BLaER1 (cell line): ENCODE data around the gene ITGA1.

Experiments used
- H3K27ac ChIP-seq: shearing (Covaris generic); formaldehyde crosslinking; 2 replicates; pipeline ENCODE4 v1.8.1; 2022
- H3K27me3 ChIP-seq: shearing (Covaris generic); formaldehyde crosslinking; 2 replicates; pipeline ENCODE4 v1.8.1; 2022
- H3K36me3 ChIP-seq: shearing (Covaris generic); formaldehyde crosslinking; 2 replicates; pipeline ENCODE4 v1.8.1; 2022
- H3K4me1 ChIP-seq: shearing (Covaris generic); formaldehyde crosslinking; 2 replicates; pipeline ENCODE4 v1.8.1; 2022
- H3K4me2 ChIP-seq: shearing (Covaris generic); formaldehyde crosslinking; 2 replicates; pipeline ENCODE4 v1.8.1; 2022
- H3K4me3 ChIP-seq: shearing (Covaris generic); formaldehyde crosslinking; 2 replicates; pipeline ENCODE4 v1.8.1; 2022
- H3K9ac ChIP-seq: shearing (Covaris generic); formaldehyde crosslinking; 2 replicates; pipeline ENCODE4 v1.8.1; 2022
- H3K9me3 ChIP-seq: shearing (Covaris generic); formaldehyde crosslinking; 2 replicates; pipeline ENCODE4 v1.8.1; 2022
- H4K20me1 ChIP-seq: shearing (Covaris generic); formaldehyde crosslinking; 2 replicates; pipeline ENCODE4 v1.8.1; 2022
- Cebpa-rat ChIP-seq: shearing (Covaris generic); IDR thresholded peaks from 2 replicates; pipeline ENCODE4 v1.8.1; 2022

The ITGA1 gene

GRCh38 chr5:52996979-52997378, 209.3 kb downstream of the ITGA1 start:
- Histone ChIP-seq H3K36me3 (no peaks in the 10 kb centered on the region), H4K20me1 (no peaks in the 10 kb centered on the region), H3K9ac (no peak overlapping the region), H3K9me3 (no peaks in the 10 kb centered on the region), H3K4me1 (no peaks in the 10 kb centered on the region), H3K4me2 (no peak overlapping the region), H3K27ac (no peak overlapping the region), H3K27me3 (peaks cover 7% of the 10 kb centered on the region; the same call in 1 of the 2 replicates), H3K4me3 (no peak overlapping the region)
- no peak for TF ChIP-seq Cebpa-rat

- Histone ChIP-seq H4K20me1 (no peaks in the 10 kb centered on the region), H3K27ac (no peak overlapping the region), H3K4me1 (no peaks in the 10 kb centered on the region), H3K36me3 (no peaks in the 10 kb centered on the region), H3K4me2 (no peak overlapping the region), H3K4me3 (no peak overlapping the region), H3K9me3 (no peaks in the 10 kb centered on the region), H3K27me3 (peaks cover 3% of the 10 kb centered on the region; the same call in 1 of the 2 replicates), H3K9ac (no peak overlapping the region)
- TF ChIP-seq Cebpa-rat: no peak
Measured at GRCh38 chr5:52997424-52997823, 209.7 kb downstream of the ITGA1 start.

- no peaks in the 10 kb centered on the region for H3K36me3 ChIP-seq
- no peak overlapping the region for H3K9ac ChIP-seq
- H3K9me3 ChIP-seq: no peaks in the 10 kb centered on the region
- no peak overlapping the region for H3K4me3 ChIP-seq
- no peak overlapping the region for H3K27ac ChIP-seq
- TF ChIP-seq Cebpa-rat: no peak
- no peaks in the 10 kb centered on the region for H4K20me1 ChIP-seq
- no peaks in the 10 kb centered on the region for H3K27me3 ChIP-seq
- no peaks in the 10 kb centered on the region for H3K4me1 ChIP-seq
- H3K4me2 ChIP-seq: no peak overlapping the region
Measured at GRCh38 chr5:52998552-52999313, 211.0 kb downstream of the ITGA1 start.

- TF ChIP-seq Cebpa-rat: no peak
- Histone ChIP-seq H3K4me2 (no peak overlapping the region), H3K9ac (no peak overlapping the region), H4K20me1 (no peaks in the 10 kb centered on the region), H3K4me3 (no peak overlapping the region), H3K27me3 (no peaks in the 10 kb centered on the region), H3K27ac (no peak overlapping the region), H3K9me3 (no peaks in the 10 kb centered on the region), H3K36me3 (no peaks in the 10 kb centered on the region), H3K4me1 (no peaks in the 10 kb centered on the region)
Measured at GRCh38 chr5:52999344-52999949, 211.7 kb downstream of the ITGA1 start.

GRCh38 chr5:53001541-53001940, 213.8 kb downstream of the ITGA1 start:
- TF ChIP-seq Cebpa-rat: no peak
- Histone ChIP-seq H3K36me3 (no peaks in the 10 kb centered on the region), H3K4me2 (no peak overlapping the region), H3K4me3 (no peak overlapping the region), H3K27ac (no peak overlapping the region), H3K9me3 (no peaks in the 10 kb centered on the region), H4K20me1 (no peaks in the 10 kb centered on the region), H3K27me3 (no peaks in the 10 kb centered on the region), H3K9ac (no peak overlapping the region), H3K4me1 (no peaks in the 10 kb centered on the region)

- Histone ChIP-seq H3K4me3 (no peak overlapping the region), H3K4me1 (no peaks in the 10 kb centered on the region), H3K4me2 (no peak overlapping the region), H3K9me3 (no peaks in the 10 kb centered on the region), H3K27ac (no peak overlapping the region), H3K36me3 (no peaks in the 10 kb centered on the region), H3K27me3 (no peaks in the 10 kb centered on the region), H3K9ac (no peak overlapping the region), H4K20me1 (no peaks in the 10 kb centered on the region)
- TF ChIP-seq Cebpa-rat: no peak
Measured at GRCh38 chr5:53002491-53002890, 214.8 kb downstream of the ITGA1 start.

GRCh38 chr5:53003144-53003543, 215.4 kb downstream of the ITGA1 start:
- Histone ChIP-seq H3K4me3 (no peak overlapping the region), H3K4me1 (no peaks in the 10 kb centered on the region), H3K9ac (no peak overlapping the region), H3K4me2 (no peak overlapping the region), H3K36me3 (no peaks in the 10 kb centered on the region), H3K27me3 (no peaks in the 10 kb centered on the region), H4K20me1 (no peaks in the 10 kb centered on the region), H3K9me3 (no peaks in the 10 kb centered on the region), H3K27ac (no peak overlapping the region)
- TF ChIP-seq Cebpa-rat: no peak

GRCh38 chr5:53006911-53007890, 219.5 kb downstream of the ITGA1 start:
- H3K9ac ChIP-seq: no peak overlapping the region
- no peak for TF ChIP-seq Cebpa-rat

GRCh38 chr5:53008751-53009150, 221.0 kb downstream of the ITGA1 start:
- Histone ChIP-seq H3K27me3 (no peaks in the 10 kb centered on the region), H3K9me3 (0 out of 2 replicates have a peak, but pooled peaks cover 3% of the 10 kb centered on the region), H4K20me1 (no peaks in the 10 kb centered on the region), H3K9ac (no peak overlapping the region), H3K4me1 (no peaks in the 10 kb centered on the region), H3K27ac (no peak overlapping the region), H3K36me3 (no peaks in the 10 kb centered on the region), H3K4me2 (no peak overlapping the region), H3K4me3 (no peak overlapping the region)
- no peak for TF ChIP-seq Cebpa-rat

More at GRCh38 chr5:53006911-53007890, 219.5 kb downstream of the ITGA1 start:
- Histone ChIP-seq H3K4me2 (no peak overlapping the region), H4K20me1 (no peaks in the 10 kb centered on the region), H3K27ac (no peak overlapping the region), H3K27me3 (no peaks in the 10 kb centered on the region), H3K9me3 (no peaks in the 10 kb centered on the region), H3K36me3 (no peaks in the 10 kb centered on the region), H3K4me3 (no peak overlapping the region), H3K4me1 (no peaks in the 10 kb centered on the region)
